ENCODE data around the gene CAMSAP2.

The CAMSAP2 gene

GRCh38 chr1:200845360-200845759, 106.7 kb downstream of the CAMSAP2 start:
- Histone ChIP-seq H3K4me3 (ENCODE audit: low read depth, low read length) (no peak overlapping the region), H3K27ac (ENCODE audit: extremely low read depth, low read depth, low read length) (no peak overlapping the region), H3K9me3 (ENCODE audit: control insufficient read depth, insufficient read depth, low read depth, low read length) (no peaks in the 10 kb centered on the region), H3K36me3 (ENCODE audit: control insufficient read depth in 2 of 2, insufficient read depth in 1 of 2, low read length in 2 of 2) (peaks cover 15 to 50% of the 10 kb centered on the region in 2 experiments), H3K4me1 (ENCODE audit: control insufficient read depth, insufficient read depth, low read length) (no peaks in the 10 kb centered on the region)
- TF ChIP-seq SCRT2 (tag by site-specific recombination; IDR thresholded peaks at IDR 0.05) (no peak), ZNF202 (tag by site-specific recombination; IDR thresholded peaks at IDR 0.05; ENCODE audit: borderline replicate concordance) (no peak), ZNF704 (tag by site-specific recombination; IDR thresholded peaks at IDR 0.05) (no peak), ZNF366 (tag by site-specific recombination; conservative IDR thresholded peaks at IDR 0.05) (no peak), ZNF843 (tag by site-specific recombination; IDR thresholded peaks at IDR 0.05) (no peak), TSHZ1 (tag by site-specific recombination; IDR thresholded peaks at IDR 0.05; ENCODE audit: borderline replicate concordance) (no peak), ZNF626 (tag by site-specific recombination; IDR thresholded peaks at IDR 0.05) (no peak), ZNF514 (tag by site-specific recombination; IDR thresholded peaks at IDR 0.05) (no peak), ZNF76 (tag by site-specific recombination; IDR thresholded peaks at IDR 0.05; ENCODE audit: borderline replicate concordance, low read depth) (no peak), OSR2 (tag by site-specific recombination; IDR thresholded peaks at IDR 0.05) (no peak), ZEB2 (tag by site-specific recombination; IDR thresholded peaks at IDR 0.05) (no peak), ZBTB7A (tag by site-specific recombination; IDR thresholded peaks at IDR 0.05; ENCODE audit: low read depth) (no peak), ZNF248 (tag by site-specific recombination; IDR thresholded peaks at IDR 0.05) (no peak), MEIS1 (CRISPR knock-in tag; IDR thresholded peaks at IDR 0.05; ENCODE audit: borderline replicate concordance) (no peak), HIC1 (tag by site-specific recombination; IDR thresholded peaks at IDR 0.05) (no peak)
- POLR2A ChIA-PET: no interaction called here
- CTCF ChIA-PET: no interaction called here

GRCh38 chr1:200846398-200846797, 107.7 kb downstream of the CAMSAP2 start:
- peaks cover 15 to 55% of the 10 kb centered on the region in 2 experiments for H3K36me3 ChIP-seq (ENCODE audit: control insufficient read depth in 2 of 2, insufficient read depth in 1 of 2, low read length in 2 of 2)
- H3K4me3 ChIP-seq (ENCODE audit: low read depth, low read length): no peak overlapping the region
- no peaks in the 10 kb centered on the region for H3K9me3 ChIP-seq (ENCODE audit: control insufficient read depth, insufficient read depth, low read depth, low read length)
- ChIA-PET POLR2A (no interaction called here), CTCF (interaction anchor here (0.5 to 0.9 kb wide), 2 partner anchors 9 to 225 kb away, joined by 4 to 5 read pairs; no protein-coding TSS in a partner anchor)
- no peak overlapping the region for H3K27ac ChIP-seq (ENCODE audit: extremely low read depth, low read depth, low read length)
- H3K4me1 ChIP-seq (ENCODE audit: control insufficient read depth, insufficient read depth, low read length): no peaks in the 10 kb centered on the region
- TF ChIP-seq PBX3 (CRISPR knock-in tag; IDR thresholded peaks at IDR 0.05) (no peak), IKZF3 (tag by site-specific recombination; IDR thresholded peaks at IDR 0.05) (no peak), ZBTB6 (tag by site-specific recombination; IDR thresholded peaks at IDR 0.05) (no peak), ZNF366 (tag by site-specific recombination; conservative IDR thresholded peaks at IDR 0.05) (no peak), MZF1 (tag by site-specific recombination; IDR thresholded peaks at IDR 0.05; ENCODE audit: borderline replicate concordance) (no peak), ZXDB (tag by site-specific recombination; IDR thresholded peaks at IDR 0.05) (no peak), ZNF549 (tag by site-specific recombination; IDR thresholded peaks at IDR 0.05) (no peak), KLF8 (tag by site-specific recombination; IDR thresholded peaks at IDR 0.05) (no peak), ZNF654 (tag by site-specific recombination; IDR thresholded peaks at IDR 0.05; ENCODE audit: low read depth) (no peak), ZBTB10 (tag by site-specific recombination; IDR thresholded peaks at IDR 0.05) (no peak)
